KOPT-K1 (cell line): ENCODE data around the gene CCDC18.
"Not testable (repeated sequence)": the region's sequence is repeated elsewhere in the genome, so short reads cannot be mapped to it uniquely, and the experiment has no call there.

ENCODE experiments used
- H3K27ac ChIP-seq: fragments of 200-600 bp; sonication (generic); 2 replicates; pipeline ENCODE4 v1.5.1; 2016; ENCODE audit warnings: antibody characterized with exemption, mild to moderate bottlenecking, low read depth, low read length; ENCODE audit not compliant: poor library complexity, severe bottlenecking
- H3K36me3 ChIP-seq: fragments of 200-600 bp; sonication (generic); 2 replicates; pipeline ENCODE4 v1.5.1; 2017; ENCODE audit warnings: antibody characterized with exemption, mild to moderate bottlenecking, low read length, moderate library complexity; ENCODE audit not compliant: insufficient read depth
- H3K9me3 ChIP-seq: fragments of 200-600 bp; sonication (generic); 2 replicates; pipeline ENCODE4 v1.5.1; 2017; ENCODE audit warnings: antibody characterized with exemption, low read length, mild to moderate bottlenecking; ENCODE audit not compliant: insufficient read depth, poor library complexity, severe bottlenecking

CCDC18 gene

GRCh38 chr1:93155335-93155734 is 25.2 kb upstream of the CCDC18 start:
- Histone ChIP-seq H3K9me3 (no peaks in the 10 kb centered on the region), H3K36me3 (peaks cover 97% of the 10 kb centered on the region), H3K27ac (no peak overlapping the region)

GRCh38 chr1:93159337-93159736 is 21.2 kb upstream of the CCDC18 start:
- Histone ChIP-seq H3K36me3 (peaks cover 76% of the 10 kb centered on the region), H3K9me3 (no peaks in the 10 kb centered on the region), H3K27ac (no peak overlapping the region)

- H3K36me3 ChIP-seq, result peaks cover 53% of the 10 kb centered on the region
- peaks cover 12% of the 10 kb centered on the region for H3K9me3 ChIP-seq
- not testable (repeated sequence) for H3K27ac ChIP-seq
These were observed 17.2 kb upstream of the CCDC18 start for GRCh38 chr1:93163314-93163713.

GRCh38 chr1:93164816-93165215 is 15.7 kb upstream of the CCDC18 start:
- H3K9me3 ChIP-seq, result peaks cover 12% of the 10 kb centered on the region
- peaks cover 38% of the 10 kb centered on the region for H3K36me3 ChIP-seq
- no peak overlapping the region for H3K27ac ChIP-seq

GRCh38 chr1:93165895-93166294 is 14.6 kb upstream of the CCDC18 start:
- peaks cover 33% of the 10 kb centered on the region for H3K36me3 ChIP-seq
- not testable (repeated sequence) for H3K27ac ChIP-seq
- H3K9me3 ChIP-seq, result peaks cover 12% of the 10 kb centered on the region

- Histone ChIP-seq H3K36me3 (peaks cover 30% of the 10 kb centered on the region), H3K27ac (no peak overlapping the region), H3K9me3 (peaks cover 12% of the 10 kb centered on the region)
These were observed 13.5 kb upstream of the CCDC18 start for GRCh38 chr1:93167006-93167405.

GRCh38 chr1:93170141-93170678 is 10.3 kb upstream of the CCDC18 start:
- H3K27ac ChIP-seq, result peak overlapping the region; percentile 27
- peaks cover 30% of the 10 kb centered on the region for H3K36me3 ChIP-seq
- peaks cover 12% of the 10 kb centered on the region for H3K9me3 ChIP-seq

GRCh38 chr1:93171549-93172034 is 8.9 kb upstream of the CCDC18 start:
- peaks cover 38% of the 10 kb centered on the region for H3K36me3 ChIP-seq
- H3K27ac ChIP-seq, result peak overlapping the region; percentile 27
- H3K9me3 ChIP-seq, result peaks cover 11% of the 10 kb centered on the region

GRCh38 chr1:93172778-93173177 is 7.7 kb upstream of the CCDC18 start:
- no peaks in the 10 kb centered on the region for H3K9me3 ChIP-seq
- H3K36me3 ChIP-seq, result peaks cover 36% of the 10 kb centered on the region
- H3K27ac ChIP-seq, result no peak overlapping the region

- peaks cover 36% of the 10 kb centered on the region for H3K36me3 ChIP-seq
- H3K27ac ChIP-seq, result not testable (repeated sequence)
These were observed 5.9 kb upstream of the CCDC18 start for GRCh38 chr1:93174638-93175037.

GRCh38 chr1:93177991-93178390 is 2.5 kb upstream of the CCDC18 start:
- Histone ChIP-seq H3K9me3 (no peaks in the 10 kb centered on the region), H3K36me3 (peaks cover 31% of the 10 kb centered on the region), H3K27ac (peak overlapping the region; percentile 4)

More at GRCh38 chr1:93174638-93175037, 5.9 kb upstream of the CCDC18 start:
- not testable (repeated sequence) for H3K9me3 ChIP-seq

- no peaks in the 10 kb centered on the region for H3K9me3 ChIP-seq
- H3K36me3 ChIP-seq, result peaks cover 31% of the 10 kb centered on the region
- H3K27ac ChIP-seq, result peak overlapping the region; percentile 4
These were observed 2.1 kb upstream of the CCDC18 start for GRCh38 chr1:93178418-93178817.

GRCh38 chr1:93179886-93180722 is 420 bp upstream of the CCDC18 start, which contains the start of gene TMED5:
Gene TMED5, minus strand, starts transcription at chr1:93180413. Its CDS starts 171 bp downstream, at chr1:93180242.
- Histone ChIP-seq H3K9me3 (no peaks in the 10 kb centered on the region), H3K36me3 (peaks cover 30% of the 10 kb centered on the region)

GRCh38 chr1:93186667-93187066 is 6.1 kb downstream of the CCDC18 start:
- Histone ChIP-seq H3K9me3 (no peaks in the 10 kb centered on the region), H3K36me3 (peaks cover 42% of the 10 kb centered on the region), H3K27ac (no peak overlapping the region)

More at GRCh38 chr1:93179886-93180722, 420 bp upstream of the CCDC18 start, which contains the start of gene TMED5:
- peak within 1 kb of the TSS; percentile 92 for H3K27ac ChIP-seq

- Histone ChIP-seq H3K9me3 (no peaks in the 10 kb centered on the region), H3K36me3 (peaks cover 66% of the 10 kb centered on the region), H3K27ac (no peak overlapping the region)
These were observed 9.9 kb downstream of the CCDC18 start for GRCh38 chr1:93190432-93190831.
